ENCODE data around the gene MRPL44.

The MRPL44 gene

GRCh38 chr2:224009605-224010315 lies 52.5 kb downstream of the MRPL44 start:
- H3K4me3 ChIP-seq (ENCODE audit: low read depth, low read length): no peak overlapping the region
- no peak for TF ChIP-seq CTCF (IDR thresholded peaks at IDR 0.05; ENCODE audit: low read depth, low read length)
- in situ Hi-C loops (cut with HindIII; ENCODE audit: low sequenced_read_pairs): no loop called here
- peak; percentile 41 for DNase-seq (ENCODE audit: low read depth, low spot score)

GRCh38 chr2:224011837-224012236 lies 54.6 kb downstream of the MRPL44 start:
- in situ Hi-C loops (cut with HindIII; ENCODE audit: low sequenced_read_pairs): no loop called here
- TF ChIP-seq CTCF (IDR thresholded peaks at IDR 0.05; ENCODE audit: low read depth, low read length): no peak
- no peak for DNase-seq (ENCODE audit: low read depth, low spot score)
- H3K4me3 ChIP-seq (ENCODE audit: low read depth, low read length): no peak overlapping the region

GRCh38 chr2:224014336-224014735 lies 57.1 kb downstream of the MRPL44 start:
- H3K4me3 ChIP-seq (ENCODE audit: low read depth, low read length): no peak overlapping the region
- in situ Hi-C loops (cut with HindIII; ENCODE audit: low sequenced_read_pairs): no loop called here
- DNase-seq (ENCODE audit: low read depth, low spot score): no peak
- no peak for TF ChIP-seq CTCF (IDR thresholded peaks at IDR 0.05; ENCODE audit: low read depth, low read length)

- in situ Hi-C loops (cut with HindIII; ENCODE audit: low sequenced_read_pairs): no loop called here
- no peak overlapping the region for H3K4me3 ChIP-seq (ENCODE audit: low read depth, low read length)
- no peak for TF ChIP-seq CTCF (IDR thresholded peaks at IDR 0.05; ENCODE audit: low read depth, low read length)
- DNase-seq (ENCODE audit: low read depth, low spot score): no peak
Measured at GRCh38 chr2:224016963-224017362, 59.7 kb downstream of the MRPL44 start.
